H1 (cell line): Measurements from ENCODE around the gene IYD. TPM values are rescaled to one million over a fixed set of nuclear protein-coding genes. Genes with fewer than 3 reads are reported as not detected.

Experiments
- CTBP2 ChIP-seq: IDR thresholded peaks from 2 replicates; pipeline ENCODE4 v1.7.0; 2011; ENCODE audit warnings: borderline replicate concordance, mild to moderate bottlenecking, moderate library complexity, mixed read lengths, low read length; ENCODE audit not compliant: insufficient read depth, insufficient read length
- JUND ChIP-seq: IDR thresholded peaks from 2 replicates; pipeline ENCODE4 v1.6.1; 2011; ENCODE audit warnings: mild to moderate bottlenecking, improper control_type of control experiment, low read length
- RBBP5 ChIP-seq: IDR thresholded peaks from 2 replicates; pipeline ENCODE4 v1.7.1; 2012; ENCODE audit warnings: low read depth, mild to moderate bottlenecking, inconsistent platforms, low read length, moderate library complexity, borderline replicate concordance
- RNF2 ChIP-seq: fragments of 200-900, 300-1000 bp; sonication (generic); IDR thresholded peaks from 2 replicates; pipeline ENCODE4 v1.7.1; 2016; ENCODE audit warnings: borderline replicate concordance, low read depth, mild to moderate bottlenecking, antibody characterized with exemption, low read length; ENCODE audit not compliant: poor library complexity, severe bottlenecking; ENCODE audit errors: missing control alignments
- TAF7 ChIP-seq: optimal IDR thresholded peaks from 2 replicates; pipeline ENCODE3; 2011; ENCODE audit warnings: low read depth, mild to moderate bottlenecking, inconsistent platforms, low read length, moderate library complexity, borderline replicate concordance
- TCF12 ChIP-seq: IDR thresholded peaks from 2 replicates; pipeline ENCODE4 v1.6.1; 2011; ENCODE audit warnings: low read depth, mild to moderate bottlenecking, low read length
- polyA plus RNA-seq, 7 experiments: library from polyadenylated mRNA; depleted of rRNA in 3 of 7; stranded (reverse) in 5 of 7; unstranded in 2 of 7; fragments of >200 nt in 5 of 7; fragments of 200-250 nt in 2 of 7; gene quantifications; 1 replicate in 5 of 7; 2 replicates in 1 of 7; 4 replicates in 1 of 7; pipeline versions ENCODE4 v1.2.1 to v1.2.3, GENCODE V29; 2011 to 2013; ENCODE audit warnings: missing spikeins in 2 of 7, mixed read lengths in 2 of 7
- total RNA-seq: library from RNA; stranded (reverse); fragmentation: NEBNext Ultra II Directional; extraction: Animal tissue kit (Norgen Biotek cat#: 25700); gene quantifications from 2 replicates; pipeline ENCODE4 v1.2.1, GENCODE V29; 2021
- TF ChIP-seq, protein P1 (sequence below): fragments of 300-600 bp; sonication (generic); IDR thresholded peaks from 2 replicates; pipeline ENCODE4 v1.7.1; 2012; ENCODE audit warnings: low read length, moderate library complexity, mild to moderate bottlenecking, inconsistent platforms; ENCODE audit not compliant: insufficient replicate concordance

The IYD gene
- total and polyA plus RNA-seq, 2 of the 8 experiments (the other 6 are each of a cell fraction or from before 2014, with no cell fraction given), result not detected

GRCh38 chr6:150370112-150370511 is 1.3 kb downstream of the IYD start (continued):
- TF ChIP-seq, protein P1, sequence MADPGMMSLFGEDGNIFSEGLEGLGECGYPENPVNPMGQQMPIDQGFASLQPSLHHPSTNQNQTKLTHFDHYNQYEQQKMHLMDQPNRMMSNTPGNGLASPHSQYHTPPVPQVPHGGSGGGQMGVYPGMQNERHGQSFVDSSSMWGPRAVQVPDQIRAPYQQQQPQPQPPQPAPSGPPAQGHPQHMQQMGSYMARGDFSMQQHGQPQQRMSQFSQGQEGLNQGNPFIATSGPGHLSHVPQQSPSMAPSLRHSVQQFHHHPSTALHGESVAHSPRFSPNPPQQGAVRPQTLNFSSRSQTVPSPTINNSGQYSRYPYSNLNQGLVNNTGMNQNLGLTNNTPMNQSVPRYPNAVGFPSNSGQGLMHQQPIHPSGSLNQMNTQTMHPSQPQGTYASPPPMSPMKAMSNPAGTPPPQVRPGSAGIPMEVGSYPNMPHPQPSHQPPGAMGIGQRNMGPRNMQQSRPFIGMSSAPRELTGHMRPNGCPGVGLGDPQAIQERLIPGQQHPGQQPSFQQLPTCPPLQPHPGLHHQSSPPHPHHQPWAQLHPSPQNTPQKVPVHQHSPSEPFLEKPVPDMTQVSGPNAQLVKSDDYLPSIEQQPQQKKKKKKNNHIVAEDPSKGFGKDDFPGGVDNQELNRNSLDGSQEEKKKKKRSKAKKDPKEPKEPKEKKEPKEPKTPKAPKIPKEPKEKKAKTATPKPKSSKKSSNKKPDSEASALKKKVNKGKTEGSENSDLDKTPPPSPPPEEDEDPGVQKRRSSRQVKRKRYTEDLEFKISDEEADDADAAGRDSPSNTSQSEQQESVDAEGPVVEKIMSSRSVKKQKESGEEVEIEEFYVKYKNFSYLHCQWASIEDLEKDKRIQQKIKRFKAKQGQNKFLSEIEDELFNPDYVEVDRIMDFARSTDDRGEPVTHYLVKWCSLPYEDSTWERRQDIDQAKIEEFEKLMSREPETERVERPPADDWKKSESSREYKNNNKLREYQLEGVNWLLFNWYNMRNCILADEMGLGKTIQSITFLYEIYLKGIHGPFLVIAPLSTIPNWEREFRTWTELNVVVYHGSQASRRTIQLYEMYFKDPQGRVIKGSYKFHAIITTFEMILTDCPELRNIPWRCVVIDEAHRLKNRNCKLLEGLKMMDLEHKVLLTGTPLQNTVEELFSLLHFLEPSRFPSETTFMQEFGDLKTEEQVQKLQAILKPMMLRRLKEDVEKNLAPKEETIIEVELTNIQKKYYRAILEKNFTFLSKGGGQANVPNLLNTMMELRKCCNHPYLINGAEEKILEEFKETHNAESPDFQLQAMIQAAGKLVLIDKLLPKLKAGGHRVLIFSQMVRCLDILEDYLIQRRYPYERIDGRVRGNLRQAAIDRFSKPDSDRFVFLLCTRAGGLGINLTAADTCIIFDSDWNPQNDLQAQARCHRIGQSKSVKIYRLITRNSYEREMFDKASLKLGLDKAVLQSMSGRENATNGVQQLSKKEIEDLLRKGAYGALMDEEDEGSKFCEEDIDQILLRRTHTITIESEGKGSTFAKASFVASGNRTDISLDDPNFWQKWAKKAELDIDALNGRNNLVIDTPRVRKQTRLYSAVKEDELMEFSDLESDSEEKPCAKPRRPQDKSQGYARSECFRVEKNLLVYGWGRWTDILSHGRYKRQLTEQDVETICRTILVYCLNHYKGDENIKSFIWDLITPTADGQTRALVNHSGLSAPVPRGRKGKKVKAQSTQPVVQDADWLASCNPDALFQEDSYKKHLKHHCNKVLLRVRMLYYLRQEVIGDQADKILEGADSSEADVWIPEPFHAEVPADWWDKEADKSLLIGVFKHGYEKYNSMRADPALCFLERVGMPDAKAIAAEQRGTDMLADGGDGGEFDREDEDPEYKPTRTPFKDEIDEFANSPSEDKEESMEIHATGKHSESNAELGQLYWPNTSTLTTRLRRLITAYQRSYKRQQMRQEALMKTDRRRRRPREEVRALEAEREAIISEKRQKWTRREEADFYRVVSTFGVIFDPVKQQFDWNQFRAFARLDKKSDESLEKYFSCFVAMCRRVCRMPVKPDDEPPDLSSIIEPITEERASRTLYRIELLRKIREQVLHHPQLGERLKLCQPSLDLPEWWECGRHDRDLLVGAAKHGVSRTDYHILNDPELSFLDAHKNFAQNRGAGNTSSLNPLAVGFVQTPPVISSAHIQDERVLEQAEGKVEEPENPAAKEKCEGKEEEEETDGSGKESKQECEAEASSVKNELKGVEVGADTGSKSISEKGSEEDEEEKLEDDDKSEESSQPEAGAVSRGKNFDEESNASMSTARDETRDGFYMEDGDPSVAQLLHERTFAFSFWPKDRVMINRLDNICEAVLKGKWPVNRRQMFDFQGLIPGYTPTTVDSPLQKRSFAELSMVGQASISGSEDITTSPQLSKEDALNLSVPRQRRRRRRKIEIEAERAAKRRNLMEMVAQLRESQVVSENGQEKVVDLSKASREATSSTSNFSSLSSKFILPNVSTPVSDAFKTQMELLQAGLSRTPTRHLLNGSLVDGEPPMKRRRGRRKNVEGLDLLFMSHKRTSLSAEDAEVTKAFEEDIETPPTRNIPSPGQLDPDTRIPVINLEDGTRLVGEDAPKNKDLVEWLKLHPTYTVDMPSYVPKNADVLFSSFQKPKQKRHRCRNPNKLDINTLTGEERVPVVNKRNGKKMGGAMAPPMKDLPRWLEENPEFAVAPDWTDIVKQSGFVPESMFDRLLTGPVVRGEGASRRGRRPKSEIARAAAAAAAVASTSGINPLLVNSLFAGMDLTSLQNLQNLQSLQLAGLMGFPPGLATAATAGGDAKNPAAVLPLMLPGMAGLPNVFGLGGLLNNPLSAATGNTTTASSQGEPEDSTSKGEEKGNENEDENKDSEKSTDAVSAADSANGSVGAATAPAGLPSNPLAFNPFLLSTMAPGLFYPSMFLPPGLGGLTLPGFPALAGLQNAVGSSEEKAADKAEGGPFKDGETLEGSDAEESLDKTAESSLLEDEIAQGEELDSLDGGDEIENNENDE, result no peak
- no peak for TF ChIP-seq JUND
- no peak for TF ChIP-seq RNF2
- no peak for TF ChIP-seq TAF7
- no peak for TF ChIP-seq CTBP2
- no peak for TF ChIP-seq RBBP5
- no peak for TF ChIP-seq TCF12
